K562 treated with DMSO at 1 percent for 24 hours (cell line): ENCODE results near the gene NAALAD2. TPM values are rescaled to one million over a fixed set of nuclear protein-coding genes. Genes with fewer than 3 reads are reported as not detected.

Source experiments
- total RNA-seq: library from RNA; unstranded; fragments of 300-600 nt; gene quantifications from 2 replicates; pipeline ENCODE4 v1.2.3, GENCODE V29; 2022; ENCODE audit warnings: low read depth; ENCODE audit not compliant: insufficient read depth

NAALAD2 gene
- total RNA-seq: 0.49 and 1.2 TPM in 2 replicates

DNA sequence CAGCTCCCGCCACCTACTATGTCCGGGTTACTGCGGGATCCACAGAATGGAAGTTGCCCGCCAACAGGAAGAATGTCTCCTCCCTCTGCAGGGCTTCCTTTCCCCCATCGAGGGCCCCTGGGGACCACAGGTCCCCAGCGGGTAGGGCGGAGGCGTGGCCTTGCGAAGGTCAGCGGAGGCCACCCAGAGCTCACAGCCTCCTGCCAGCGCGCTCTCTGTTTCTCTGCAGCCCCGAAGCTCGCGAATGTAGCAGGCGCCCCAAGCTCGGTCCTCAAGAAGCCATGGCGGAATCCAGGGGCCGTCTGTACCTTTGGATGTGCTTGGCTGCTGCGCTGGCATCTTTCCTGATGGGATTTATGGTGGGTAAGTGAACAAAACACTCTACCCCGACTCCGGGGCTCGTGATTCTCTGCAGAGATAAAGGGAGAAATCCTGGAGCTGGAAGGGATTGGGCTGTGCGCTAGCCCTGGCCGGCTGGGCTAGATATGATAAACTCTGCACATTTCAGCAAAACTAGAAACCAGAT lies at the start of gene NAALAD2:
TSS of gene NAALAD2 (plus strand) at position 186 of the 526 bp plus-strand sequence. CDS start at position 282, 96 bp downstream.

DNA sequence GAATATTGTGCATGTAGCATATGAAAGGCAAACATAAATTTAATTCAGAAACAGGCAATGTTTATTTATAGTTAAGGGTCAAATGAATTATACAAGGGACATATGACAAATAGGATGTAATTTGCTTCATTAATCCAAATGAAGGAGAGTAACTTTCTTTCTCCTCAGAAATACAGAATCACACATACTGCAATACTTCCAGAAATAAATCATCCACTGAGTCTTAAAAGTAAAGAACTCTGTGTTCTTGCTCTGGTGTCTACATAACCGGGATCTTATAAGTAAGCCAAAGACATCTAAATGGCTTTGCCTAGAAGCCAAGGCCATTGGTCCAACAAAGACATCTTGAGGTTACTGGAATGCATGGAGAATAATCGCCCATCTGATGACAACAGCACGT lies 48.8 kb upstream of the NAALAD2 start, which contains the start of gene UBTFL1:
TSS of gene UBTFL1 (plus strand) at position 301 of the 400 bp plus-strand sequence. CDS start at position 301, 0 bp downstream.

DNA sequence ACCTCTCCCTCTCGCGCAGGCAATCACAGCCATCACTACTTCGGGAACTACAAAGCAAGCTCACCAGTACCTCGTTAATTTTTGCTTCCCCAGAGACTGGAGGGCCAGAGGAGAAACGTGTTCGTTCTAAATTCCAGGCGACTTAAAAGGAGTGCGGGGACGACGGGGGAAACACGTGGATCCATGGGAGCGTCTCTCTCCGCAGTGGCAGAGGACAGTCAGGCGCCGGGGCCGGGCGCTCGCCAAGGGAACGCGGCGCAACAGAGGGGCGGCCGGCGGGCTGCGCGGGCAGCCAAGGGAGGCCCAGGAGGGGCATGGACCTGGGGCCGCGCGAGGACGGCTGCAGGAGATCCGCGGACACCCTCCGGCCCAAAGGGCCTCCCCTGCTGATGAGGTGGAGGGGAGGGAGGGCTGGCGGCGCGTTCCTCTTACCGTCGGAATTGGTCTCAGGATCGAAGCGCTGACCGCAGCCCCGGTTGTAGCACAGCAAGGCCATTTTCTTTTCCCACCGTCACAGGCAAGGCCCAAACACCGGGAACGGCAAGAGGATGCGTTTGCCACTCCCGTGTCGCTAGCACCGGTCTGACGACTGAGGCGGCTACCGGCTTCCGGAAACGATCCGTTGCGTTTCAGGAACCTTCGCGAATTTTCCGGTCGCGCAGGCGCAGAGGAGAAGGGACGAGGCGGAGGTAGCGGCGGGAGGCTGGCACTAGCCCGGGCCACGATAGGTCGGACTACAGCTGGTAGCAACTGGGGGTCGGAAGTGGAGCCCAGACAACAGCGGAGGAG lies 88.2 kb downstream of the NAALAD2 start, which contains the start of gene CHORDC1:
TSS of gene CHORDC1 (minus strand) at position 591 of the 789 bp plus-strand sequence. CDS start at position 496, 95 bp downstream.

Other genes starting within 250 kb of the NAALAD2 start
- not detected in 2 replicates for gene TRIM49D1, start 212.4 kb upstream of the NAALAD2 start, total RNA-seq
- gene TRIM49D2, start 210.6 kb upstream of the NAALAD2 start, total RNA-seq: not detected in 2 replicates
- gene TRIM64, start 168.6 kb upstream of the NAALAD2 start, total RNA-seq: not detected in 2 replicates
- gene TRIM49C, start 103.6 kb upstream of the NAALAD2 start, total RNA-seq: not detected in 2 replicates
- not detected in 2 replicates for gene UBTFL1, start 48.7 kb upstream of the NAALAD2 start, total RNA-seq
- gene CHORDC1, start 88.4 kb downstream of the NAALAD2 start, total RNA-seq: 23.0 and 31.1 TPM in 2 replicates